C4-2B (cell line): ENCODE measurements around the gene RNF32.

Source experiments
- CTCF ChIP-seq: fragments of 450-650 bp; conservative IDR thresholded peaks from 2 replicates; pipeline ENCODE4 v1.5.1; 2017; ENCODE audit warnings: mild to moderate bottlenecking
- ZFX ChIP-seq: fragments of 450-650 bp; IDR thresholded peaks from 2 replicates; pipeline ENCODE4 v1.6.1; 2017

DNA sequence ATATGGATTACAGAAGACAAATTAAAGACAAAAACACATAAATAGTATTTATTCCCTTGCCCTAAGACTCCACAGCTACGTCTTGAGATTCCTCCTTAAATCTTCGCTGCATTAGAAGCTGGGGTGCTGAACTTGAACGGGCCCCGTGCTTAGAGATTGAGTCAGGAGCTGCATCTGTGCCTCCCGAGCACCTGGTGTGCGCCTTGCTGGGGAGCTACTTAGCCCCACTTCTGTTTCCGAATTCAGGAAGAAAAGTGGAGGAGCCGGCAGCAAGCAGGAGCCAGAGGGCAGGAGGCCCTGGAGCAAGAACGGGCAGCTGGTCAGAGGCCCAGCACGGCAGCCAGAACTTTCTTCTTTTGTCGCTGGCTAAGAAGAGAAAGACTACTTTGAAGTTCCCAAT, 30.4 kb upstream of the RNF32 start:
- TF ChIP-seq CTCF, result no peak
- TF ChIP-seq ZFX, result no peak
